Measurements from ENCODE around the gene CRKL.
"Not testable (repeated sequence)": the region's sequence is repeated elsewhere in the genome, so short reads cannot be mapped to it uniquely, and the experiment has no call there.

GRCh38 chr22:20939457-20940185 is 22.4 kb downstream of the CRKL start:
- TF ChIP-seq, protein P1, sequence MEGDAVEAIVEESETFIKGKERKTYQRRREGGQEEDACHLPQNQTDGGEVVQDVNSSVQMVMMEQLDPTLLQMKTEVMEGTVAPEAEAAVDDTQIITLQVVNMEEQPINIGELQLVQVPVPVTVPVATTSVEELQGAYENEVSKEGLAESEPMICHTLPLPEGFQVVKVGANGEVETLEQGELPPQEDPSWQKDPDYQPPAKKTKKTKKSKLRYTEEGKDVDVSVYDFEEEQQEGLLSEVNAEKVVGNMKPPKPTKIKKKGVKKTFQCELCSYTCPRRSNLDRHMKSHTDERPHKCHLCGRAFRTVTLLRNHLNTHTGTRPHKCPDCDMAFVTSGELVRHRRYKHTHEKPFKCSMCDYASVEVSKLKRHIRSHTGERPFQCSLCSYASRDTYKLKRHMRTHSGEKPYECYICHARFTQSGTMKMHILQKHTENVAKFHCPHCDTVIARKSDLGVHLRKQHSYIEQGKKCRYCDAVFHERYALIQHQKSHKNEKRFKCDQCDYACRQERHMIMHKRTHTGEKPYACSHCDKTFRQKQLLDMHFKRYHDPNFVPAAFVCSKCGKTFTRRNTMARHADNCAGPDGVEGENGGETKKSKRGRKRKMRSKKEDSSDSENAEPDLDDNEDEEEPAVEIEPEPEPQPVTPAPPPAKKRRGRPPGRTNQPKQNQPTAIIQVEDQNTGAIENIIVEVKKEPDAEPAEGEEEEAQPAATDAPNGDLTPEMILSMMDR (IDR thresholded peaks at IDR 0.05; ENCODE audit: low read depth, low read length, poor library complexity, severe bottlenecking) = not testable (repeated sequence)
- not testable (repeated sequence) for TF ChIP-seq EZH2phosphoT487 (IDR thresholded peaks at IDR 0.05; ENCODE audit: borderline replicate concordance, low read length)
